ENCODE data around the gene PDAP1.
"Not testable (repeated sequence)": the region's sequence is repeated elsewhere in the genome, so short reads cannot be mapped to it uniquely, and the experiment has no call there.

The PDAP1 gene

DNA sequence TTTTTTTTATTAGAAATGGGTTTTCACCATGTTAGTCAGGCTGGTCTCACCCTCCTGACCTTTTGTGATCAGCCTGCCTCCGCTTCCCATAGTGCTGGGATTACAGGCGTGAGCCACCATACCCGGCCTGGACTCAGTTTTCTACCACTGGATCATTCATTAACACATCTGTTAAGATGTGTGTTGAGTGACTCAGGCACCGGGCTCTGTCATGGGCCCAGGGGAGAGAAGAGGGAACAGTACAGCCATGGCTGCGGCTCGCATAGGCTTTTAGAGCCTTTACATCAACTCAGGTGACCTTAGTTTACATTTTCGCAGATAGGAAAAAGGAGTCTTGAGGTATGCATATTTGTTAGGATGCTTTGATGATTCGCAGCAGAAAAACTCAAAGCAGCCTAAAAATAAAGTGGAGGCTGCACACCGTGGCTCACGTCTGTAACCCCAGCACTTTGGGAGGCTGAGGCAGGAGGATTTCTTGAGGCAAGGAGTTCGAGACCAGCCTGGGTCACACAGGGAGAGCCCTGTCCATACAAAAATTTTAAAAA is 36.9 kb downstream of the PDAP1 start:
- no peaks in the 10 kb centered on the region for H3K36me3 ChIP-seq (ENCODE audit: control insufficient read depth, insufficient read depth, low read length)
- no peak overlapping the region for H3K9ac ChIP-seq (ENCODE audit: low read depth, low read length)
- H3K4me1 ChIP-seq (ENCODE audit: control insufficient read depth, insufficient read depth, low read length): peaks cover 3% of the 10 kb centered on the region
- H3K4me3 ChIP-seq (ENCODE audit: low read depth, low read length): no peak overlapping the region
- H3K9me3 ChIP-seq (ENCODE audit: control insufficient read depth, insufficient read depth, low read length): no peaks in the 10 kb centered on the region
- H3K27me3 ChIP-seq (ENCODE audit: control insufficient read depth, insufficient read depth, low read length): no peaks in the 10 kb centered on the region

DNA sequence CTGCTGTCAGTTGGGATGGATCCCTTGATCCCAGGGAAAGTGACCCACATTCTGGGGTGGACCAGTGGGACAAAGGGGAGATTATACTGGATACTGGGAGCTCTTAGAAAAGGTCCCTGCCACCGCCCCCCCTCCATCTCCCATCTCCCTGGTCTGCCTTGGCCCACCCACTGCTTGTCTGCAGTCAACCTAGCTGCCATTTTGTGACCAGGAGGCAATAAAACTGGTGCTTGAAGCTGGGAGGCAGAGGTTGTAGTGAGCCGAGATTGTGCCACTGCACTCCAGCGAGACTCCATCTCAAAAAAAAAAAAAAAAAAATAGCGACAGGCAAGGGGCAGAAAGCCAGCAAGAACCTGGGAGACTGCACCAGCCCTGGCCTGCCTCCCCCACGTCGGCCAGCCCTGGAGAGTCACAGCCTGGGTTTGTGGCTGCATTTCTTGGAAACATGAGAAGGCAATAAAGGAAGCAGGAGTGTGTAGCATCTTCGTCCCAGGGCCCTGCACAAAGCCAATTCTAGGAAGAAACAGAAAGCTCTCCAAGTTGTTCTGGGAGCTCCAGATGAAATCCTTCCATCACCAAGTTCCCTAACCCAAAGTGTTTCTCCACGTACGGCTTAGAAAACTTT is 38.5 kb downstream of the PDAP1 start:
- Histone ChIP-seq H3K9me3 (ENCODE audit: control insufficient read depth, insufficient read depth, low read length) (no peaks in the 10 kb centered on the region), H3K4me3 (ENCODE audit: low read depth, low read length) (no peak overlapping the region), H3K9ac (ENCODE audit: low read depth, low read length) (no peak overlapping the region), H3K27me3 (ENCODE audit: control insufficient read depth, insufficient read depth, low read length) (no peaks in the 10 kb centered on the region), H3K36me3 (ENCODE audit: control insufficient read depth, insufficient read depth, low read length) (peaks cover 3% of the 10 kb centered on the region), H3K4me1 (ENCODE audit: control insufficient read depth, insufficient read depth, low read length) (peaks cover 7% of the 10 kb centered on the region)

DNA sequence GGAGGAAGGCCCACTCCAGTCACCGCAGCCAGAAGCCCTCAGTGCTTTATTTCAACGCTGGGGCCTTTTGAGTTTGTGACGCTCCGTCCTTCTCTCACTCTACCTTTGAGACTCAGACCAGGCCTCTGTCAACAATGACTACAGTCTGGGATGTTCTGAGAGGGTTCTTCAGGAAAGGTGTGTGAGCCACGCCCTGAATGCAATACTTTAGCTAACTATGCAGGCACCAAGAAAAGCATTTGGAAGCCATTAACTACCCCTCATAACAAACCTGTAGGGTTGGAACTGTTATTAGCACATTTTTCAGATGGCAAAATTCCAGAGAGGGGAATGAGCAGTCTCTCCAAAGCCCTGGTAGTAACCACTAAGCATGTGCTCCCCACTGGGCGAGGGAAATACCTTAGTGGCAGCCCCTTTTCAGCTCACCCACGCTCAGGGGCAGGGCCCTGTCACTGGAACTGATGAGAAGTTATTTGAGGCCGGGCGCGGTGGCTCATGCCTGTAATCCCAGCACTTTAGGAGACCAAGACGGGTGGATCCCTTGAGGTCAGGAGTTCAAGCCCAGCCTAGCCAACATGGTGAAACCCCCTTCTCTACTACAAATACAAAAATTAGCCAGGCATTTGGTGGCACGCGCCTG is 39.5 kb downstream of the PDAP1 start:
- peaks cover 7% of the 10 kb centered on the region for H3K36me3 ChIP-seq (ENCODE audit: control insufficient read depth, insufficient read depth, low read length)
- peaks cover 7% of the 10 kb centered on the region for H3K4me1 ChIP-seq (ENCODE audit: control insufficient read depth, insufficient read depth, low read length)
- H3K4me3 ChIP-seq (ENCODE audit: low read depth, low read length): no peak overlapping the region
- no peaks in the 10 kb centered on the region for H3K9me3 ChIP-seq (ENCODE audit: control insufficient read depth, insufficient read depth, low read length)
- H3K9ac ChIP-seq (ENCODE audit: low read depth, low read length): no peak overlapping the region
- H3K27me3 ChIP-seq (ENCODE audit: control insufficient read depth, insufficient read depth, low read length): no peaks in the 10 kb centered on the region

DNA sequence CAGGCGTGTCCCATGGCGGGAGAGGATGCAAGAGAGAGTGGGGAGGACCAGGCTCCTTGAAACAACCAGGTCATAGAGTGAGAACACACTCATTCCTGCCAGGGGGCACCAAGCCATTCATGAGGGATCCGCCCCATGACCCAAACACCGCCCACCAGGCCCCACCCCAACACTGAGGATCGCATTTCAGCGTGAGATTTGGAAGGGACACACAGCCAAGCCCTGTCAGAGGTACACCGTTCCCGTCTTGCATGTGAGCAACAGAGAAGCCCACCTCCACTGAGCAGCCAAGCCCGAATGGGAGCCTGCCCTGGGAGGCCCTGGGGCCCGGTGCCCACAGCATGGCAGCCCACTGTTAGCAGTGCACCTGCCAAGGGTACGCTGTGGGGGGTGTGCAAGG is 41.8 kb downstream of the PDAP1 start:
- Histone ChIP-seq H3K4me3 (ENCODE audit: low read depth, low read length) (no peak overlapping the region), H3K27me3 (ENCODE audit: control insufficient read depth, insufficient read depth, low read length) (no peaks in the 10 kb centered on the region), H3K36me3 (ENCODE audit: control insufficient read depth, insufficient read depth, low read length) (peaks cover 10% of the 10 kb centered on the region), H3K9me3 (ENCODE audit: control insufficient read depth, insufficient read depth, low read length) (no peaks in the 10 kb centered on the region), H3K9ac (ENCODE audit: low read depth, low read length) (no peak overlapping the region), H3K4me1 (ENCODE audit: control insufficient read depth, insufficient read depth, low read length) (peaks cover 4% of the 10 kb centered on the region)

DNA sequence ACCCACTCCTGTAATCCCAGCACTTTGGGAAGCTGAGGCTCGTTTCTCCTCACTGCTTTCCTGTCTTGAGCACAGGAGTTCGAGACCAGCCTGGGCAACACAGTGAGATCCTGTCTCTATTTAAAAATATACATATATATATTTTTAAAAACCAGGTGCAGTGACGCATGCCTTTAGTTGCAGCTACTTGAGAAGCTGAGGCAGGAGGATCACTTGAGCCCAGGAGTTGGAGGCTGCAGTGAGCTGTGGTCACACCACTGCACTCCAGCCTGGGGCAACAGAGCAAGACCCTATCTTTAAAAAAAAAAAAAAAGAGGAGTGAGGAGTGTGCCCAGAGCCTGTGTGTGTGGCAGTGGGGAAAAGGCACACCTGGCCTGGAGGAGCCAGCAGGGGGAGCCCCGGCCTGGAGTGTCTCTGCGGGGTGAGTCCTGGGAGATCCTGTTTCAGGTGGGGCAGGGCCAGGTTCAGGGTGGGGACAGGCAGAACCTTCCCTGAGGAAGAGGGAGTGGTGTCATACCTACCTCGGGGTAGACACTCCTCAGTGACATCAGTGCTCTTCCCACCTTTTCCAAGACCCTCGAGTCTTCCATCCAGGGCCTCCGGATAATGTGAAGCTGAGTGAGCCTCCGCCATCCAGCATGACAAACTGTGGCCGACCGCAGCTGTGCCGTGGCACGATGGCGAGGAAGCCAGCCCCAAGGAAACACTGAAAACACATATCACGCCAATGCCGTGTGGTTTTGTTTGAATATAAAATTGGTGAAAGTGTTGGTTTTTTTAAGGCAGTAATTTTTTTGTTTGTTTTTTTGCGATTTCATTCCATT is 42.9 kb downstream of the PDAP1 start:
- H3K27me3 ChIP-seq (ENCODE audit: control insufficient read depth, insufficient read depth, low read length): no peaks in the 10 kb centered on the region
- H3K9me3 ChIP-seq (ENCODE audit: control insufficient read depth, insufficient read depth, low read length): no peaks in the 10 kb centered on the region
- H3K4me1 ChIP-seq (ENCODE audit: control insufficient read depth, insufficient read depth, low read length): peaks cover 4% of the 10 kb centered on the region
- no peak overlapping the region for H3K4me3 ChIP-seq (ENCODE audit: low read depth, low read length)
- H3K36me3 ChIP-seq (ENCODE audit: control insufficient read depth, insufficient read depth, low read length): peaks cover 16% of the 10 kb centered on the region
- no peak overlapping the region for H3K9ac ChIP-seq (ENCODE audit: low read depth, low read length)

DNA sequence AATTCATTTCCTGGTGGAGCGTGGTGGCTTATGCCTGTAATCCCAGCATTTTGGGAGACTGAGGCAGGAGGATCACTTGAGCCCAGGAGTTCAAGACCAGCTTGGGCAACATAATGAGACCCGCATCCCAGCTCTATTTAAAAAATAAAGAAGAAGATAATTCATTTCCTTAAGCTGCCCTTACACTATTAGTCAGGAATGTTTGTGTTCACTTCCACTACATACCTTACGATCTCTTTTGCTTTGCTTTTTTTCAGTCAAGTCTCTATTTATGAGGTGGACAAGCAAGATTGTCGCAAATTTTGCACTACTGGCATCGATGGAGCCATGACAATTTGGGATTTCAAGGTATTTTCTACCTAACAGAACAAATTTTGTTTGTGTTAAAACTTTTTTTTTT is 45.1 kb downstream of the PDAP1 start:
- no peak overlapping the region for H3K9ac ChIP-seq (ENCODE audit: low read depth, low read length)
- no peaks in the 10 kb centered on the region for H3K9me3 ChIP-seq (ENCODE audit: control insufficient read depth, insufficient read depth, low read length)
- H3K36me3 ChIP-seq (ENCODE audit: control insufficient read depth, insufficient read depth, low read length): peaks cover 27% of the 10 kb centered on the region
- peaks cover 4% of the 10 kb centered on the region for H3K4me1 ChIP-seq (ENCODE audit: control insufficient read depth, insufficient read depth, low read length)
- H3K4me3 ChIP-seq (ENCODE audit: low read depth, low read length): no peak overlapping the region
- no peaks in the 10 kb centered on the region for H3K27me3 ChIP-seq (ENCODE audit: control insufficient read depth, insufficient read depth, low read length)

DNA sequence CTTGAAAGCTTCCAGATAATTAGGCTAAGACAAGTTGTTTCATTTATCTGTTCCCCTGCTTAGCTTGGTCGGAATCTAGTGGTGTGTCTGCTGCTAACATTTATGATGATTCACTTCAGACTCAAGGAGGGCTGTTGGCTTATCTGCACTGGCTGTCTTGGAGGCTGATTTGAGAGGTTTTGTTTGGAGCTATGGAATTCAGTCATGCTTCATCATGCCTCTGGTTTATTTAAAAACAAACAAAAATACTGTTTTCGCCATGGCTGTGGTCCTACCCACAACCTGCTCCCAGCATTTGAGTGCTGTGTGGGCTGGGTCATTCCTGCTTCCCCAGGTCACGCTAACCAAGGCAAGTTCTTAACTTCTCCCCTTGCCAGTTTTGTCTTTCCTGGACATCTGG is 45.6 kb downstream of the PDAP1 start:
- Histone ChIP-seq H3K4me3 (ENCODE audit: low read depth, low read length) (no peak overlapping the region), H3K36me3 (ENCODE audit: control insufficient read depth, insufficient read depth, low read length) (peaks cover 31% of the 10 kb centered on the region), H3K9ac (ENCODE audit: low read depth, low read length) (no peak overlapping the region)

DNA sequence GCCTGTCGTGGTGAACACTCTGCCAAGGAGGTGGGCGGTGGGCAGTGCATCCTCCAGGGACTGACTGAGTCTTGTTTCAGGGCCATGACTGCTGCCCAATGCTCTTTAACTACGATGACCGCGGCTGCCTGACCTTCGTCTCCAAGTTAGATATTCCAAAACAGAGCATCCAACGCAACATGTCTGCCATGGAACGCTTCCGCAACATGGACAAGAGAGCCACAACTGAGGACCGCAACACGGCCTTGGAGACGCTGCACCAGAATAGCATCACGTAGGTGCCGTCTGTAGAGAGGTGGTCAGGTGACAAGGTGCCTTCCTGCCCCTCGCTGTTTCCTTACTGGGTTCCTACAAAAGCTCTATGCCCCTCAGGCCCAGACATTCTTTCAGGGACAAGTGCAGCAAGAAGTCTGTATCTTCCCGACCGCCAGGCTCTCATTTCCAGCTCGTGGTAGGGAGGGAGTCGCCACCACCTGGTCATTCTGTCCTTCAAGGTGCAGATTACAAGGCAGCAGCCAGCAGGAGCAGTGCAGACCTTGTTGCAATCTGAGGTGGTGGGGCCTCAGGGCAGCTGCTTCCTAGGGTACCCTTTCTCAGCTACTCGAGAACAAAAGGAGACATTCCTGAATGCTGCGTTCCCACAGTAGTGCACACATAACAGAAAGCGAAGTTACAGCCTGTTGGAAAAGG is 48.8 kb downstream of the PDAP1 start:
- no peaks in the 10 kb centered on the region for H3K27me3 ChIP-seq (ENCODE audit: control insufficient read depth, insufficient read depth, low read length)
- no peak overlapping the region for H3K4me3 ChIP-seq (ENCODE audit: low read depth, low read length)
- H3K4me1 ChIP-seq (ENCODE audit: control insufficient read depth, insufficient read depth, low read length): no peaks in the 10 kb centered on the region
- H3K36me3 ChIP-seq (ENCODE audit: control insufficient read depth, insufficient read depth, low read length): peaks cover 29% of the 10 kb centered on the region
- H3K9me3 ChIP-seq (ENCODE audit: control insufficient read depth, insufficient read depth, low read length): no peaks in the 10 kb centered on the region
- H3K9ac ChIP-seq (ENCODE audit: low read depth, low read length): no peak overlapping the region

More for the DNA sequence above, 45.6 kb downstream of the PDAP1 start:
- Histone ChIP-seq H3K9me3 (ENCODE audit: control insufficient read depth, insufficient read depth, low read length) (no peaks in the 10 kb centered on the region), H3K4me1 (ENCODE audit: control insufficient read depth, insufficient read depth, low read length) (peaks cover 4% of the 10 kb centered on the region), H3K27me3 (ENCODE audit: control insufficient read depth, insufficient read depth, low read length) (no peaks in the 10 kb centered on the region)

DNA sequence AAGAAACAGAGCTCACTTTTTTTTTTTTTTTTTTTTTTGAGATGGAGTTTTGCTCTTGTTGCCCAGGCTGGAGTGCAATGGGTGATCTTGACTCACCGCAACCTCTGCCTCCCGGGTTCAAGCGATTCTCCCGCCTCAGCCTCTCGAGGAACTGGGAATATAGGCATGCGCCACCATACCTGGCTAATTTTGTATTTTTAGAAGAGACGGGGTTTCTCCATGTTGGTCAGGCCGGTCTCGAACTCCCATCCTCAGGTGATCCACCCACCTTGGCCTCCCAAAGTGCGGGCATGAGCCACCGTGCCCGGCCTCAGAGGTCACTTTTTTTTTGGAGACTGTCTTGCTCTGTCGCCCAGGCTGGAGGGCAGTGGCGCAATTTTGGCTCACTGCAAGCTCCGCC is 49.9 kb downstream of the PDAP1 start:
- H3K9me3 ChIP-seq (ENCODE audit: control insufficient read depth, insufficient read depth, low read length); H3K9ac ChIP-seq (ENCODE audit: low read depth, low read length); H3K27me3 ChIP-seq (ENCODE audit: control insufficient read depth, insufficient read depth, low read length); H3K4me1 ChIP-seq (ENCODE audit: control insufficient read depth, insufficient read depth, low read length); H3K4me3 ChIP-seq (ENCODE audit: low read depth, low read length): not testable (repeated sequence)
- peaks cover 31% of the 10 kb centered on the region for H3K36me3 ChIP-seq (ENCODE audit: control insufficient read depth, insufficient read depth, low read length)

DNA sequence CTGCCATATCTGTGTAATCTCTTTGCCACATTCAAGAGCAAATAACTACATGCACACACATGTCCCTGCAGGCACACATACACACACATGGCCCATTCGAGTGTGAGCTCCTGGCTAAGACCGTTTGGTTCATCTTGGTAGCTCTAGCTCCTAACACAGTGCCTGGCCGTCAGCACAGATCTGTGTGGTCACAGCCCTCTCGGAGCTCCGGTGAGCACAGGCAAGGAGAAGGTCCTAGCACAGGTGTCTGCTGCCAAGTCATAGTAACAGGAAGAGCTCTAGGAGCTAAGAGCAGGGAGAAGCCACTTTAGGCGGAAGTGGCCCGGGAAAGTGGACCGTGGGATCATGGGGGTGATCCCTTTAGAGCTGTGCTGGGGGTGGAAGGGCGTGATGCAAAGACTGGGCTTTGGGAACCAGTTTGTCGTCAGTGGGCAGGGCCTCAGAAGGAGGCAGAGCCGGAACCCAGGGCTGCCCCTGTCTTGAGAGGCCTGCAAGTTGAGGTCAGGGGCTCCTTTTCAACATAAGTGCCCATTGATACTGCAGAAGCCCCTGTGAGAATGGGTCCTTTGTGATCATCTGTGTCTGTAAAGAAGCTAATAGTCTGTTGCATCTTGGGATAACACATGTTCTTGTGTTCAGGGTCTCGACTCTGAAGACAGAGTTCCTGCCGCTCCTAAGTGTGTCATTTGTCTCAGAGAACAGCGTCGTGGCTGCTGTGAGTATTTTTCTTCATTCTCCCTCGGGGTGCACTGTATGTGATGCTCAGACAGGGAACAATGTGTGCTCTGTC is 50.5 kb downstream of the PDAP1 start:
- H3K9me3 ChIP-seq (ENCODE audit: control insufficient read depth, insufficient read depth, low read length): no peaks in the 10 kb centered on the region
- H3K27me3 ChIP-seq (ENCODE audit: control insufficient read depth, insufficient read depth, low read length): no peaks in the 10 kb centered on the region
- H3K9ac ChIP-seq (ENCODE audit: low read depth, low read length): no peak overlapping the region
- no peak overlapping the region for H3K4me3 ChIP-seq (ENCODE audit: low read depth, low read length)
- no peaks in the 10 kb centered on the region for H3K4me1 ChIP-seq (ENCODE audit: control insufficient read depth, insufficient read depth, low read length)
- H3K36me3 ChIP-seq (ENCODE audit: control insufficient read depth, insufficient read depth, low read length): peaks cover 31% of the 10 kb centered on the region

DNA sequence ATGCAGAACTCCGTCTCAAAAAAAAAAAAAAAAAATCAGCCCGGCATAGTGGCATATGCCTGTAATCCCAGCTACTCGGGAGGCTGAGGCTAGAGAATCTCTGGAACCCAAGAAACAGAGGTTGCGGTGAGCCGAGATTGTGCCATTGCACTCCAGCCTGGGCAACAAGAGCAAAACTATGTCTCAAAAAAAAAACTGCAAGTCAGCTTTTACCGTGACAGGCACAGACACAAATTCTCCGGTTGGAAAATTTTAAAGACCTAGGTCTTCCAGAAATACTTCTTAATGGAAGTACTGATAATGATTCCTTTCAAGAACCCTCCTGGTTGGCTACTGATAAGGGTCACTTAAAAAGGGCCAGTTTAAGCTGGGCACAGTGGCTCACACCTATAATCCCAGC is 53.3 kb downstream of the PDAP1 start:
- peaks cover 28% of the 10 kb centered on the region for H3K36me3 ChIP-seq (ENCODE audit: control insufficient read depth, insufficient read depth, low read length)
- no peaks in the 10 kb centered on the region for H3K4me1 ChIP-seq (ENCODE audit: control insufficient read depth, insufficient read depth, low read length)
- H3K9ac ChIP-seq (ENCODE audit: low read depth, low read length): no peak overlapping the region
- H3K4me3 ChIP-seq (ENCODE audit: low read depth, low read length): no peak overlapping the region
- H3K9me3 ChIP-seq (ENCODE audit: control insufficient read depth, insufficient read depth, low read length): no peaks in the 10 kb centered on the region
- no peaks in the 10 kb centered on the region for H3K27me3 ChIP-seq (ENCODE audit: control insufficient read depth, insufficient read depth, low read length)
